ENCODE measurements around the gene POU6F2.

POU6F2 gene

DNA sequence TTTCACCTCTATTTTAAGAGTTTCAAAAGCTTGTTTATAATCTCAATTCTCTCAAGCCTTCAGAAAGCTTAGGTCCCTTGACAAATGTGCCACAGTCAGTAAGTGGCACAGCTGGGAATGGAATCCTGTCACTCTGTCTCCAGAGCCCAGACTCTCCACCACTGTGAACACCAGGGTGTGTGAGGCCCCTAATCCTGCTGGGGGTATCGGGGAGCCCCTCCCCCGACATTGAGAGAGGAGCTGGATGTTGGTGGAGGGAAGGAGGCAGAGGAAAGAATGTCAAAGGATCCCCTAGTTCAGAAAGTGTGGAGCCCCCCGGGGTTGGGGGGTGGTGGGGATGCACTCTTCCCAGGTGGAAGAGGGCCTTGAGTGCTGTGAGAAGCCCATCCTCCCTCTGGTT is 454.7 kb downstream of the POU6F2 start:
- DNase-seq (ENCODE audit: low spot score) = no peak

DNA sequence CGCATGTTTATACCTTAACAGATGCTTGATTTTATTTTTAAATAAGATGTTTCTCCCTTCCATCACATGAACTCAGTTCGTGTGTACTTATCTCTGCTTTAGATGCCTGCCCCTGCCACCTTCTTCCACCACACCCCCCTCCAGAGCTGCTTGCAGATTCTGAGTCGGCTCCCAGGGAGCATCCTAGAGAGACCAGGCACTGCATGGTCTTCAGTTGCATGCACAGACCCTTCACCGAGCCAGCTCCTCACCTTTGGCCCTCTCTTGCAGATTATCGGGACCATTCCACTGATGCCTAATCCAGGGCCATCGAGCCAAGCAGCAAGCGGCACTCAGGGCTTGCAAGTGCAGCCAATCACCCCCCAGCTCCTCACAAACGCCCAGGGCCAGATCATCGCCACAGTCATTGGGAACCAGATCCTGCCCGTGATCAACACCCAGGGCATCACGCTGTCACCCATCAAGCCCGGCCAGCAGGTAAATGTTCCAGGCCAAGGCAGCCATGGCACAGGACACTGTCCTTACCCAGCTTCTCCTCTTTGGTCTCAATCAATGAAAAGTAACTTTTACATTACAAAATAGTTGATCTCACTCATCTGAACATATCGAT is 455.2 kb downstream of the POU6F2 start:
- no peak for DNase-seq (ENCODE audit: low spot score)

DNA sequence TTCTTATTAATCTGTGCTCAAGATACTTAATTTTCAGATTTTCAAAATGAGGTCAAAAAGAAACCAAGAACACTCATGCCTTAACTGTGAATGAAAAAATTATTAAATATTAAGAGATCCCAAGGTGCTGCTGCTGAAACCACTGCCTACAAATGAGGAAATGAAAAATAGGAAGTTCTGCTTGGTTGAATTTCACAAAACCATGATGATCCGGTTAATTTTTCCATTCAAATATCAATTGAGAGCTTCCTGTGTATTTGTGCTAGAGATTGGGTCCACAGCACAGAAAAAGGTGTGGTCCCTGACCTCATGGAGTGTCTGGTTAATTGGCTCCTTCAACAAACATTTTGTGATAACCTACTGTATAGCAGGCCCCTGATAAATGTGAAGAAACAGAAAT is 455.8 kb downstream of the POU6F2 start:
- no peak for DNase-seq (ENCODE audit: low spot score)

DNA sequence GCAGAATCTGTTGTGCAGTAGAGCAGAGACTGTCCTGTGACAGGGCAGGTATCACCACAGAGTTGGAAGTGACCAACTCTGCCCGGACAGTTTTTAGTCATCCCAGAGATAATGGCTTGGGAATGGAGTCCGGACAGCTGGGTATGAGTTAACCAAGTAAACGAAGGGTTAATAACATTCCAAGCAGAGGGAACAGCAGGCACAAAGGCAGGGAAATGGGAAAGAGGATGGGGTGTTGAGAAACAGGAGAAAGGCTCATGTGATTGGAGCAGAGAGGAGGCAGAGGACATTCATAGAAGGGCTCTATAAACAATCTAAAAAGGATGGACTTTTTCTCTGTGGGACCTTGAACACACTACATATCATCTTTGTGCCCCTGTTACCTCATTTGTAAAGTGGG is 456.3 kb downstream of the POU6F2 start:
- DNase-seq (ENCODE audit: low spot score) = no peak

DNA sequence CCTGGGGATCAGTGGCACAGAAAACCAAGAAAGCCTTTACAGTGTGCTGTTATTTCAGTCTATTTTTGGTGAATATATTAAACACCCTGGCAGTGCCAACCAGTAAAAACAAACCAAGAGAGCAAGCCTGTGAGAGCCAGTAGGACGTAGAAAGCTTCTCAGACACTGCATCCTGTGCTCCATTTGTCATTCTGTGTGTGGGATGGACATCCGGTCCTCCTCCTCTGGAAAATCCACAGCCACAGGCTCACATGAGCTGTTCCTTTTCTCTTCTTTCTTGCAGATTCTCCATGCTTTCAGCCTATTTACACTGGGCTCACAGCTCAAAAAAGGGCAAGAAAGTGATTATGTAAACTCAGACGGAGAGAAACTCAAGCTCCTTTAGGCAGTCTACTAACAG is 468.8 kb downstream of the POU6F2 start:
- DNase-seq (ENCODE audit: low spot score) = no peak

DNA sequence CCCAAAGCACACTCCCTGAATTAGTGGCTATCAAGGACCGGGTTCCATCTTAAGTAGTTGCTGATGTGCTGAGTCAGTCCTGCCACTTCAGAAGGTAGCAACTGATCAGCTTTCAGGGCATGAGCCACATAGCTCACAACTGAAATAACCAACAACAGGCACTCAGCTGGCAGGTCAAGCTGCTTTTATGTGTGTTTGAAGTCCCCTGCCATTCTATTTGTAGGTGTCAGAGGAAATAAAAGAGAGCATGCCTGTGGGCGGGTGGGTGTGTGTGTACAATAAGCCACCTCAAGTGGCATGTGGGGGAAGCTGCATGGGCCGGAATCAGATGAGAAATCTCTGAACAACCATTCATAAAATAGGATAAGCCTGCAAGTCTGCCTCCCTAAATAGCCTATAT is 474.2 kb downstream of the POU6F2 start:
- DNase-seq (ENCODE audit: low spot score) = no peak

DNA sequence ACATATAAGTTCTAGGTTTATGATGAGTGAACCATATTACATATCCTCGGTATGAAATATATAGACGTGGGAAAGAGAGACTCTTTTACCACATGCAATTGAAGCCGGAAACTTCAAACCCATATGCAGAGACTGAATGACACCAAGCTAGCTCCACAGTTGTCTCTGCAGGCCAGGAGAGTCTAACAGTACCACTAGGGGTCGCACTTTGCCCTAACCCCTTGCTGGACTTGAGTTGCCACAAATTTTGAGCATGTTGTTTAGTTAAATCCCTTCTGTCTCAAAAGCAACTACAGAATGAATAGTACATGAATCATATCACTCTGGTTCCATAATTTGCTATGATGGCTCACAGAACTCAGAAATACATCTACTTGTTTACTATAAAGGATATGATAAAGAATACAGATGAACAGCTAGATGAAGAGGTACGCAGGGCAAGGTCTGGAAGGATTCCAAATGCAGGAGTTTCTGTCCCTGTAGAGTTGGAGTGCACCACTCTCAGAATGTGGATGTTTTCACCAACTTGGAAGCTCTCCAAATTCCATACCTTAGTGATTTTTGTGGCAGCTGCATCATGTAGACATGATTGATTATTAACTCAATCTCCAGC is 476.1 kb downstream of the POU6F2 start:
- peak; percentile 20 for DNase-seq (ENCODE audit: low spot score)

DNA sequence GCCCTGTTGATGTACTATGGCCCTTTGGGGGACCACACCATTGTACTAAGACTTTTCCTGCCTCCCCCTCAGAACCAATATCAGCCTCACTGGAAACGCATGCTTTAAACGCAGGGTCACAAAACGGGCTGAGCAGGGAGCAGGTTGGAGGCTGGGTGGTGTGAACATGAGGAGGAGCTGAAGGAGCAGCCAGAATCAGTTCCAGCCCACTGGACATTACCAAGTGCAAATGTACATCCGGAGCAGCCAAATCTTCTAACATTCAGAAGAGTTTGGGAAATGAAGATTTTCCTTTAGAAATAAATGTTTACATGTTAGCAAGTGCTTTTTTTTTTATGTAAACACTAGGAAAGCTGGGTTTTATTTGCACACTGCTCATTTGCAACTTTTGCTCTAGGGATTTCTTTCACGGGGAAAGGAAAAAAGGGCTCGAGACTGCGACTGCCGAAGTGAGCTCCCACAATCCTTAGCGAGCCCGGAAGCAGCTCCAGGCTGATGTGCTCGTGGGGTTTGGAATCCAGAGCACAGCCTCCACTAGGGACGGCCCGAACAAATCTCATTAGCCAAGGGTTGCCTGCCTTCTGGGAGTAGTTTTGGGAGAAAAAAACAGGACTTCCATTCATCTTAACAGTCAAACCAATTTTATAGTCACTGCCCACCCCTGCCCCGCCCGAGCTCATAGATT is 480.5 kb downstream of the POU6F2 start:
- no peak for DNase-seq (ENCODE audit: low spot score)

DNA sequence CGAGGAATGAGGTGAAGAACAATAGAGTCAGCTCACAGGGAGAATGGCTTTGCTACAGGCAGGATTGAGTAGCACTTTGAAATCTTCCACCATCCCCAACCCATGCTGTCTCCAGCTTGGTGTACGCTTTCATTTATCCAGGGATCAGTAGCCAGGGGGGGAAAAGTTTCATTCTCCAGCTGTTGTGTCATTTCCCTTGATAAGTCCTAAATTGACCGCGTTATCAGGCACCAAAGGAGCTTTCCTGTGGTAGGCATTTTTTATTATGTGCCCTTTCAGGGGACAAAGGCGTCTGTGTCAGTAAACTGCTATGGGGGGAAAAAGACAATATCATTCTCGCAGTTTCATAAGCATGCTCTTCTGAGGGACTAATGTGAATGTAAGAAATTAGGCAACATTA is 481.9 kb downstream of the POU6F2 start:
- no peak for DNase-seq (ENCODE audit: low spot score)

DNA sequence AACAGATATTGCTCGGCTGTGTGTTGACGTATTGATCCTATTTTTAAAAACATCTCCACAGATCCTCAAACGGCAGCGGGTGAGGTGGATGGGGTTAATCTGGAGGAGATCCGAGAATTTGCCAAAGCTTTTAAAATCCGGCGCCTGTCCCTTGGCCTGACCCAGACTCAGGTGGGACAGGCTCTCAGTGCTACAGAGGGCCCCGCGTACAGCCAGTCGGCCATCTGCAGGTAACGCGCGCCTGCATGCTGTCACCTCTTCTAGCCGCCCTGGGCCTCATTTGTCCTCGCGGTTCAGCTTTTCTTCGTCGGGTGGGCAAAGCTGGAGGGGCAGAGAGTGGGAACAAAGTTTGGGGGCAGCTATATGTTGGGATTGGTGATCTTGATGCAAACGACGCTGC is 482.8 kb downstream of the POU6F2 start:
- no peak for DNase-seq (ENCODE audit: low spot score)

DNA sequence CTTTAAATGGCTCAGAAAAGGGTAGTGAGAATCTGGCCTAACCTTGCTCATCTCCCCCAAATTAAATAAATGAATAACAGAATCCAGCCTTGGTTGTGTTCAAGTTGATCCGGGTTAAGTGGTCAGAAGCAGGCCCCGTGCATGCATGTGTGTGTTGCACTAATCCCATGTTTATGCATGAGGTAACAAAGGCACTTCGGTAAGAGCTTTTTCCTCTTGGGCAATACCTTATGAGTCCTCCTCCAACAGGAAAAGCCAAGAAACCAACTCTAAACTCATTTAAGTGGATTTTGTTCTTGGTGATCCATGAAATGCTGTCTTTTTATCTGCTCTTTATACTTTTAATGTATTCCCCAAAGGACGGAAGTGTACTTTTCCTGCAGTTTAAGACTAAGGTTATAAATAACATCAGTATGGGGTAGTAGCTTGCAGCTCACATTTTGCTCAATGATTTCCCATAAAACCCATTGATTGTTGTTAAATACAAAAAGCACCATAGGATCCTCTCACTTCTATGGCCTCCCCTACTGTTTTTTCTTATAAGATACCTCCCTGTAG is 483.6 kb downstream of the POU6F2 start:
- no peak for DNase-seq (ENCODE audit: low spot score)

DNA sequence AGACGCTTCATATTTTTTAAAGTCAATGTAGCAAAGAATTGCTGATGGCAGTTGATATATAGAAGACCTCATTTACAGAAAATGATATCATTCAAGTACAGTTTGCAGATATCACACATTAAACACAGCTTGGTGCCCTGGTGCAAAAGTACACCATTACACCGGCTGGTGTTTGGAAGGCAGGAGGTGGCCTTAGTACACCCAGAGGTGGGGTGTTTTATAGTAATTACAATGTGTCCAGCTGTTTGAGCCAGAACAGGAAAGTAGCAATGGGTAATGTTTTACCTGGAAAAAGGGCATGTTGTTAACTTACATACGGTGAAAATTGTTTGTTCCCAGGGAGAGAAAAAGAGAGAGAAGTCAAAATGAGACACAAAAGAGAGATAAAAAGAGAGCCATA is 485.5 kb downstream of the POU6F2 start:
- DNase-seq (ENCODE audit: low spot score) = no peak

DNA sequence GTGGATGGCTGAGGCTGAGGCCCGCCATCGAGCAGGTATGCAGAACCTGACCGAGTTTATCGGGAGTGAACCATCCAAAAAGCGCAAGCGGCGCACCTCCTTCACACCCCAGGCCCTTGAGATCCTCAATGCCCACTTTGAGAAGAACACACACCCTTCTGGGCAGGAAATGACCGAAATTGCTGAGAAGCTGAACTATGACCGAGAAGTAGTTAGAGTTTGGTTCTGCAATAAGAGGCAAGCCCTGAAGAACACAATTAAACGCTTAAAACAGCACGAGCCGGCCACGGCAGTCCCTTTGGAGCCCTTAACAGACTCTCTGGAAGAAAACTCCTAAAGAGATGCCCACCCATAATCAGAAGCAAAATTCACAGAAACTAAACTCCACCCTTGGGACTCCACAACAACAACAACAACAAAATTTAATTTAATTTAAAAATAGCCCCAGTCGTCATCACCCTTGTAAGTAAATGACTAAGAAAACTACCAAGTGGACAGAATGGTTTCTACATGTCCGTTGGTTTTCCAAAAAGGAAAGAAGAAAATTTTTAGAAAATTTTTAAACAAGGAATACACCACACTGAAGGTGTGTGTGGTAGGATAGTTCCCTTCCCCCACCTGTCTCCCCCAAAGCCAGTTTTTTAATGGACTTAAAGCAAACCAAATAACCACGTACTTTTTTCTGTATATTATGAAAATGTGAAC is 486.8 kb downstream of the POU6F2 start:
- no peak for DNase-seq (ENCODE audit: low spot score)

DNA sequence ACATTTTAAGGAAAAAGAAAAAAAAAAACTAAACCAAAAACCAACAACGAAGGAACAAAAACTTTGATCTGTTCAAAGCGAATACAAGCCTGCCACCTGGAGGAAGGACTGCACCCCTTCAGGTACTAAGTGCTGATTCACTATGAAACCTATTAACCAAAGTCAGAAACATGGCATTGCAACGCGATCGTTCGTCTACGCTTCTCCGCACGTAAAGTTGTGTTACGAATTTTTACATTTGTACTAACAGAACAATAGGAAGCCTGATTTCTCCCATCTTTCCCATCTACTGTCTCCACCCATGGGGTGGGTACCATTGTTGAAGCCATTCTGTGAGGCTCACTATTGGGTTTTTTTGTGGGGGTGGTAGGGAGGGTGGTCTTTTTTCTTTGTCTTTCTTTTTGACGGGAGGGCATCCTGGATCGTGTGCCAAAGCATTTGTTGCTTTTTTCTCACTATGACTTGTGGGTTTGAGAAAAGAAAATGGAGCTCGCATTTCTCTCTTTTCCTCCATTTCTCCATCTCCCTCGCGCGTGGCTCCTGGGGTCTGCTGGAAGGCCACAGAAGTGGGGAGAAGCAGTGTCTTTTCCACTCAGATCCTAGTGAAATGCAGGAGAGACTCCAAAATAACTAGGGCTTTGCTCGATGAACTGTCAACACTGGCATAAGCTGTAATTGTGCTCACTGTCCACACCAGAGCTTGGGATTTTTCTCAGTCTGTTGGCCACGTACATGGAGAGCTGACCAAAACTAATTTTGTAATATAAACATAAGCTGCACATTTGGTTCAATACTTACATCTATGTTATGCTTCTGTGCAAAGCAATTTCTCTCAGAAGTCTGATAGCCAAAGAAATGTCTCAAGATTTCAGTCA is 487.6 kb downstream of the POU6F2 start:
- DNase-seq (ENCODE audit: low spot score) = peak; percentile 46

DNA sequence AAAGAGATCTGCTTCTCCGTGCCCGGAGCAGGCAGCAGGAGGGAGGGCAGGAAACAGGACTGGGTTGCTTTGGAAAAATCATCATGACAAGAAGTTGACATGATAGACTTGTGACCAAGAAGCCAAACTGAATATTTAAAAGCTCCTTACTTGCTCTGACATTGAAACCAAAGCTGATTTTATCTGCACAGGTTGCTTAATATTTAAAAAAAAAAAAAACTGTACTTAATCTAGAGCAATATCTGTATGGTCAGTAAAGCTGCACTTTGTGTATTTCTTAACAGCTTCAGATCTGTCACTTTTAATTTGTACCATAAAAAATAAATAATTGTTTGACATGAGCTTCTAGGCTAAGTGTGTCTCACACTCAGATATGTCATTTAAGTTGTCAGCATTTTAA is 490.6 kb downstream of the POU6F2 start:
- DNase-seq (ENCODE audit: low spot score) = no peak

DNA sequence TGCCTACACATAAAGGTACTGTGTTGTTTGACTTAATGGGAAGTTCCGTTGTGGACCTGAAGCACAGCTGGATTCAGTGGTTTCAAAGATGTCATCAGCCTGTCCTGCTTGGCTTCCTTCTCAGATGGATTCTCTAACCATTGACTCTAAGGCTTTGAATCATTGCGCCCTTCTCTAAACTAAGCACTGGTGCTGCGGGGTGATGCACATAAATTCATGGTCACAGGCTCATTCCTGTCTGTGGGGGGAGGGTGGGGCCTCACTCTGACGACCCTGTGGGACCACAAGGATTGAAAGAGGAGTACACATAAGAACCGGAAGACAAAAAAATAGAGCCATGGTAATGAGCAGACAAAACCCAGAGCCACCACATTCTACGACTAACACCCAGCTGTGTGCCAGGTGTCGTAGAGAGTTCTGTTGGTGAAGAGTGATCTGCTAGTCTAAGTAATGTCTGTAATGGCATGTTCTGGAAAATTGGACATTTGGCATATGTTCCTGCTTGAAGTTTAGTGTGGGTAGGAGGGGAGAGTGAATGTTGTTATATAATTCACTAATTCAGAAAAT is 491.2 kb downstream of the POU6F2 start:
- DNase-seq (ENCODE audit: low spot score) = no peak

DNA sequence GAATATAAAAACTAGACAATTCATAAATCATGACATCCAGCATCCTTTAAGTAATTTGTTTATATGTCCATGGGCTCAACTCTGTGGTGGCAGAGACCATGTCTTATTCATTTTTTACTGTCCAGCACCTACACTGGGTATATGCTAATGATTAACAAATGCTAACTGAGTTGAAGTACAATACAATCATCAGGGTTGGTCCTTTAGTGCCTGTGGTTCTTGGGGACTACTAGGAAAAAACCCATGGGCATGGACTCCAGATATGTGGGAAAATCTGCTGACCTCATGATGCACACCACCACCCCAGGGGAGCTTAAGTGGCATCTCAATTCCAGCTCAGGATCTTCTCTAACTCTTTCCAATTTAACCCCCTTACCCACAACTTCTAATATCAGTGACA is 503.2 kb downstream of the POU6F2 start:
- no peak for DNase-seq (ENCODE audit: low spot score)

DNA sequence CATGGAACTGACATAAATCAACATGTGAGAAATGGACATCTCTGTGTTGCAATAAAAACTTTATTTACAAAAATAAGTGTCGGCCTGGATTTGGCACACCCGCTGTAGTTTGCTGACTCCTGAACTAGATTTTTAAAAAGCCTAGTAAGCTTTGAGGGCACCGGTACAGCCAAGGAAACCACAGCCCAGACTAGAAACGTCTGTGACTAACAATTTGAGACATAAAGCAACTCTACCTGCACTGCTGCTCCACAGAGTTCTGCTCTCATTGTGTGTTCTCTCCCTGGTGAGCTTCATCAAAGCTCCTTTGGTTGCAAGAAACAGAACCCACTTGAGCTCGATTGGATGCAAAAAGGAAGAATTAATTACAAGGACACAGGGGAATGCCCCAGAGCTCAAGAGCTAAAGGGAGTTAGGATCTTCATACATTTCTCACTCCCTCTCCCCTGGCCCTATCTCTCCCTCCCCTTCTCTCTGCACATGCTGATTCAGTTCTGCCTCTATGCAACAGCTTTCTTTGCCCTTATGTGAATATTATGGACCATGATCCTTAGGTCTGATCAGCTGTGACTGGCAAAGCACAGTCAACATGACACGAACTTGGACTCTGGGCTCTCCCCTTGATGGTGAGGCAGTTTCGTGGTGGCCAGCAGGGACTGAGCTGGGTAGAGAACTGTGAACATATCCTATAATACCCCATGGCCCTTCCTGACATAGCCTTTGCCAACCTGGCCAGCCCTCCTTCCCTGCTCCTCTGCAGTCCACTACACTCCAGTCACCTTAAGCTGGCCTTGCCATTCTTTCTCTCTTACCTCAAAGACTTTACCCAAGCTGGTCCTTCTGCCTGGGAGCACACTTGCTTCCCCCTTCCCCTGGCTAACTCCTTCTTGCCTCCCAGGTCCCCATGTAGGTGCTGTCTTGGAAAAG is 511.0 kb downstream of the POU6F2 start:
- DNase-seq (ENCODE audit: low spot score) = no peak

DNA sequence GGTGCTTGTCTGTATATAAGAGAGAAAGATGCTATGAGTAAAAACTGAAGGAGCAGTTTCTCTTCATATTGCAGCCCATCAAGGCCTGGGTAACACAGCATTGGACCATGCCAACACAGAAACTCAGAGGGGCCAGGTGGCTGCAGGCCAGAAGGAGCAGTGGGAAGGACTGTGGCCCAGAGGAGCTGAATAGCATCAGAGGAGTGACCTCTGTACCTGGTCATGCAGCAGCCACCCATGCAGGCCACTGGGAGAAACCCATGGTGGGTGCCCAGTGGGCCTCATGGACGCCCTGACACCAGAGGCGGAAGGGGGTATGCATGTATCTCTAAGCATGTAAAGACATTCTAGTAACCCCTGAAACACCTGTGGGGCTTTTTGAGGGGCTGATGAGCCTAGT is 512.6 kb downstream of the POU6F2 start:
- no peak for DNase-seq (ENCODE audit: low spot score)

DNA sequence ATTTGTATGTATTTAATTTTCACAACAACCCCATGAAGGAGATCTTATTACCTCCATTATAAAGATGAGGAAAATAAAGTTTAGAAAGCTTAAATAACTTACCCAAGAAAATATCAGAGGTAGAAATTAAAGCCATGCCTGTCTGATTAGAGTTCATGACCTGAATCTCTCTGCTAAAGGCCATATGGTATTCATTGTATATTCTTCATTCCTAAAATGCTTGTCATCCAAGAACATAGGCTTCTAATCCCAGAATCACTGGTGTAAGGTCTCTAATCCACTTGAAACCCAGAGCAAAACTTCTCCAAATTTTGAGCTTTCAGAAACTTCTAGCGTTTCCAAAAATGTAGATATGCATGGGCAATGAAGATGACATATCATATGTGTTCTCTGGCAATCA is 516.2 kb downstream of the POU6F2 start:
- no peak for DNase-seq (ENCODE audit: low spot score)

All from SK-N-DZ (cell line).